Astrocyte (in vitro differentiated cells and primary cell): ENCODE results near the gene FBXO11. TPM values are rescaled to one million over a fixed set of nuclear protein-coding genes. Genes with fewer than 3 reads are reported as not detected.

ENCODE experiments used
- DNase-seq: peaks from one replicate; pipeline ENCODE4 v3.0.0-alpha.2; 2010; ENCODE audit warnings: low read depth
- FAIRE-seq: peaks from 2 replicates; lab custom pipeline; 2011; peaks lifted over from hg19 to GRCh38; lab: Jason Lieb, UNC
- H2AFZ ChIP-seq: 2 replicates; pipeline ENCODE4 v1.6.0; 2012; ENCODE audit warnings: low read depth, low read length, inconsistent platforms
- H3K27ac ChIP-seq: 2 replicates; pipeline ENCODE4 v1.5.1; 2011; ENCODE audit warnings: low read depth, low read length, inconsistent platforms
- H3K27me3 ChIP-seq: 2 replicates; pipeline ENCODE4 v1.6.0; 2011; ENCODE audit warnings: low read length, inconsistent platforms; ENCODE audit not compliant: insufficient read depth
- H3K36me3 ChIP-seq: 2 replicates; pipeline ENCODE4 v1.5.1; 2011; ENCODE audit warnings: low read length, inconsistent platforms; ENCODE audit not compliant: insufficient read depth
- H3K4me1 ChIP-seq: 2 replicates; pipeline ENCODE4 v1.5.1; 2011; ENCODE audit warnings: low read length, inconsistent platforms; ENCODE audit not compliant: insufficient read depth
- H3K4me2 ChIP-seq: 2 replicates; pipeline ENCODE4 v1.6.0; 2012; ENCODE audit warnings: low read length, inconsistent platforms
- H3K4me3 ChIP-seq: 2 replicates; pipeline ENCODE4 v1.5.1; 2011; ENCODE audit warnings: low read depth, mild to moderate bottlenecking, low read length, inconsistent platforms; ENCODE audit not compliant: insufficient read depth
- H3K79me2 ChIP-seq: 2 replicates; pipeline ENCODE4 v1.6.0; 2012; ENCODE audit warnings: mild to moderate bottlenecking, low read length, inconsistent platforms; ENCODE audit not compliant: insufficient read depth
- H3K9ac ChIP-seq: 2 replicates; pipeline ENCODE4 v1.6.0; 2012; ENCODE audit warnings: mild to moderate bottlenecking, low read length, inconsistent platforms
- H3K9me3 ChIP-seq: 2 replicates; pipeline ENCODE4 v1.5.1; 2012; ENCODE audit warnings: low read depth, mild to moderate bottlenecking, low read length, inconsistent platforms; ENCODE audit not compliant: insufficient read depth
- H4K20me1 ChIP-seq: 2 replicates; pipeline ENCODE4 v1.6.0; 2012; ENCODE audit warnings: low read length, inconsistent platforms; ENCODE audit not compliant: insufficient read depth
- H3K27ac Mint-ChIP-seq: one replicate; pipeline ENCODE4 v1.8.0; 2021; ENCODE audit warnings: mild to moderate bottlenecking, mixed read lengths; ENCODE audit not compliant: unreplicated experiment
- H3K27me3 Mint-ChIP-seq: one replicate; pipeline ENCODE4 v1.8.0; 2021; ENCODE audit warnings: low read depth, mixed read lengths; ENCODE audit not compliant: unreplicated experiment
- H3K36me3 Mint-ChIP-seq: one replicate; pipeline ENCODE4 v1.8.0; 2021; ENCODE audit warnings: low read depth, mixed read lengths; ENCODE audit not compliant: unreplicated experiment
- H3K4me1 Mint-ChIP-seq: one replicate; pipeline ENCODE4 v1.8.0; 2021; ENCODE audit warnings: low read depth, mixed read lengths; ENCODE audit not compliant: unreplicated experiment
- H3K4me3 Mint-ChIP-seq: one replicate; pipeline ENCODE4 v1.8.0; 2021; ENCODE audit warnings: mild to moderate bottlenecking, moderate library complexity, mixed read lengths; ENCODE audit not compliant: unreplicated experiment
- H3K9me3 Mint-ChIP-seq: one replicate; pipeline ENCODE4 v1.8.0; 2021; ENCODE audit warnings: mild to moderate bottlenecking, mixed read lengths; ENCODE audit not compliant: unreplicated experiment
- EZH2 ChIP-seq: IDR thresholded peaks from 2 replicates; pipeline ENCODE4 v1.6.1; 2012; ENCODE audit warnings: mild to moderate bottlenecking, low read length, inconsistent platforms; ENCODE audit not compliant: insufficient read depth
- total RNA-seq: library from RNA; stranded (reverse); gene quantifications from 2 replicates; pipeline ENCODE4 v1.2.1, GENCODE V29; 2021
- TF ChIP-seq, protein P1 (sequence below): IDR thresholded peaks from 2 replicates; pipeline ENCODE4 v1.5.1; 2011; ENCODE audit warnings: low read depth, mild to moderate bottlenecking, inconsistent platforms, low read length, moderate library complexity; ENCODE audit not compliant: insufficient read depth

FBXO11 gene
- total RNA-seq, 1 donor from 2014 or later: 70.8 TPM

- H3K79me2 ChIP-seq: peaks cover 15% of the 10 kb centered on the region
- Mint-ChIP-seq H3K4me1 (no peaks in the 10 kb centered on the region), H3K27me3 (no peaks in the 10 kb centered on the region), H3K4me3 (no peak overlapping the region), H3K9me3 (no peaks in the 10 kb centered on the region), H3K36me3 (no peaks in the 10 kb centered on the region), H3K27ac (no peak overlapping the region)
- H3K27ac ChIP-seq: no peak overlapping the region
- no peak overlapping the region for H3K4me2 ChIP-seq
- H3K36me3 ChIP-seq: no peaks in the 10 kb centered on the region
- TF ChIP-seq, protein P1, sequence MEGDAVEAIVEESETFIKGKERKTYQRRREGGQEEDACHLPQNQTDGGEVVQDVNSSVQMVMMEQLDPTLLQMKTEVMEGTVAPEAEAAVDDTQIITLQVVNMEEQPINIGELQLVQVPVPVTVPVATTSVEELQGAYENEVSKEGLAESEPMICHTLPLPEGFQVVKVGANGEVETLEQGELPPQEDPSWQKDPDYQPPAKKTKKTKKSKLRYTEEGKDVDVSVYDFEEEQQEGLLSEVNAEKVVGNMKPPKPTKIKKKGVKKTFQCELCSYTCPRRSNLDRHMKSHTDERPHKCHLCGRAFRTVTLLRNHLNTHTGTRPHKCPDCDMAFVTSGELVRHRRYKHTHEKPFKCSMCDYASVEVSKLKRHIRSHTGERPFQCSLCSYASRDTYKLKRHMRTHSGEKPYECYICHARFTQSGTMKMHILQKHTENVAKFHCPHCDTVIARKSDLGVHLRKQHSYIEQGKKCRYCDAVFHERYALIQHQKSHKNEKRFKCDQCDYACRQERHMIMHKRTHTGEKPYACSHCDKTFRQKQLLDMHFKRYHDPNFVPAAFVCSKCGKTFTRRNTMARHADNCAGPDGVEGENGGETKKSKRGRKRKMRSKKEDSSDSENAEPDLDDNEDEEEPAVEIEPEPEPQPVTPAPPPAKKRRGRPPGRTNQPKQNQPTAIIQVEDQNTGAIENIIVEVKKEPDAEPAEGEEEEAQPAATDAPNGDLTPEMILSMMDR: no peak
- TF ChIP-seq EZH2: no peak
- no peak for DNase-seq
- no peak overlapping the region for H3K4me3 ChIP-seq
- H4K20me1 ChIP-seq: peaks cover 13% of the 10 kb centered on the region
- no peaks in the 10 kb centered on the region for H3K27me3 ChIP-seq
- peaks cover 5% of the 10 kb centered on the region for H3K4me1 ChIP-seq
- H2AFZ ChIP-seq: no peak overlapping the region
- H3K9ac ChIP-seq: no peak overlapping the region
- no peaks in the 10 kb centered on the region for H3K9me3 ChIP-seq
- FAIRE-seq: no peak
Observed at GRCh38 chr2:47908682-47909081, 2.4 kb upstream of the FBXO11 start.

GRCh38 chr2:47907039-47907781 lies 912 bp upstream of the FBXO11 start:
- Histone ChIP-seq H4K20me1 (peaks cover 28% of the 10 kb centered on the region), H3K4me2 (peak overlapping the region; percentile 82), H3K4me3 (peak overlapping the region; percentile 76), H3K9me3 (no peaks in the 10 kb centered on the region), H3K27me3 (no peaks in the 10 kb centered on the region), H2AFZ (peak overlapping the region; percentile 70), H3K9ac (peak overlapping the region; percentile 89), H3K79me2 (peaks cover 30% of the 10 kb centered on the region), H3K27ac (peak overlapping the region; percentile 79), H3K4me1 (peaks cover 8% of the 10 kb centered on the region), H3K36me3 (no peaks in the 10 kb centered on the region)
- H3K4me3 Mint-ChIP-seq: peak overlapping the region; percentile 91
- DNase-seq (no peak), FAIRE-seq (no peak)
- peak overlapping the region; percentile 91 for H3K27ac Mint-ChIP-seq
- H3K4me1 Mint-ChIP-seq: peaks cover 6% of the 10 kb centered on the region
- H3K9me3 Mint-ChIP-seq: no peaks in the 10 kb centered on the region
- H3K36me3 Mint-ChIP-seq: no peaks in the 10 kb centered on the region
- no peaks in the 10 kb centered on the region for H3K27me3 Mint-ChIP-seq
- TF ChIP-seq, protein P1: peak; percentile 62
- TF ChIP-seq EZH2: no peak
